Panc1 (cell line): ENCODE data around the gene DPYD. TPM values are rescaled to one million over a fixed set of nuclear protein-coding genes. Genes with fewer than 3 reads are reported as not detected.

Experiments
- ATAC-seq: fragments of 200-7000 bp; cut with Tn5 transposase; 2 replicates; pipeline ENCODE4 v1.9.1; 2020; ENCODE audit warnings: mild to moderate bottlenecking, moderate library complexity
- BruUV-seq: library from RNA; stranded (reverse); fragments of 400-500 nt; replicated peaks from 2 replicates; lab custom pipeline; 2021; lab: Mats Ljungman, UMichigan
- CTCF ChIA-PET: fragments of 300-600 bp; sonication (Branson Sonifier 250); formaldehyde crosslinking; loops from one replicate; lab custom pipeline; 2022; ENCODE audit warnings: antibody characterized with exemption; lab: Charles Lee
- POLR2A ChIA-PET: fragments of 300-600 bp; sonication (Branson Sonifier 250); formaldehyde crosslinking; loops from one replicate; lab custom pipeline; 2022; ENCODE audit warnings: antibody characterized with exemption; lab: Charles Lee
- DNase-seq: peaks from one replicate; pipeline ENCODE4 v3.0.0-alpha.2; 2010; ENCODE audit warnings: low read depth, low spot score
- H3K27ac ChIP-seq: 2 replicates; pipeline ENCODE4 v1.5.1; 2011; ENCODE audit warnings: mild to moderate bottlenecking, low read length, inconsistent platforms
- H3K27me3 ChIP-seq: fragments of 200-500 bp; sonication (Bioruptor generic); 2 replicates; pipeline ENCODE4 v1.6.0; 2014; ENCODE audit warnings: low read length, inconsistent platforms; ENCODE audit not compliant: control insufficient read depth, insufficient read depth
- H3K36me3 ChIP-seq: fragments of 200-500 bp; sonication (Bioruptor generic); 2 replicates; pipeline ENCODE4 v1.5.1; 2014; ENCODE audit warnings: inconsistent platforms, mild to moderate bottlenecking, low read length, moderate library complexity; ENCODE audit not compliant: control insufficient read depth, insufficient read depth
- H3K4me1 ChIP-seq: 2 replicates; pipeline ENCODE4 v1.5.1; 2011; ENCODE audit warnings: inconsistent platforms, mild to moderate bottlenecking, low read length, moderate library complexity; ENCODE audit not compliant: control insufficient read depth, insufficient read depth
- H3K4me3 ChIP-seq, 2 experiments: 2 replicates each; pipeline ENCODE4 v1.5.1; 2011 to 2012; ENCODE audit warnings: low read depth in 2 of 2, low read length in 2 of 2, mild to moderate bottlenecking in 2 of 2, inconsistent platforms in 1 of 2, moderate library complexity in 1 of 2
- H3K9me3 ChIP-seq: fragments of 200-500 bp; sonication (Bioruptor generic); 2 replicates; pipeline ENCODE4 v1.5.1; 2014; ENCODE audit warnings: low read depth, mild to moderate bottlenecking, inconsistent platforms, low read length, moderate library complexity; ENCODE audit not compliant: control insufficient read depth, insufficient read depth
- CTCF ChIP-seq: fragments of 450-650 bp; IDR thresholded peaks from 2 replicates; pipeline ENCODE4 v1.5.1; 2017; ENCODE audit warnings: mild to moderate bottlenecking
- POLR2AphosphoS5 ChIP-seq: IDR thresholded peaks from 2 replicates; pipeline ENCODE4 v1.6.1; 2012; ENCODE audit warnings: mild to moderate bottlenecking, low read depth, low read length, moderate library complexity
- REST ChIP-seq, 2 experiments: IDR thresholded peaks; 2 replicates each; pipeline ENCODE4 v1.6.1; 2011 to 2012; ENCODE audit warnings: low read depth in 2 of 2, control low read depth in 1 of 2, low read length in 1 of 2, mild to moderate bottlenecking in 1 of 2, moderate library complexity in 1 of 2; ENCODE audit not compliant: insufficient read depth in 1 of 2
- SIN3A ChIP-seq: IDR thresholded peaks from 2 replicates; pipeline ENCODE4 v1.6.1; 2012; ENCODE audit warnings: low read depth, mild to moderate bottlenecking, low read length, moderate library complexity, borderline replicate concordance; ENCODE audit not compliant: insufficient read depth
- TCF7L2 ChIP-seq: IDR thresholded peaks from 2 replicates; pipeline ENCODE4 v1.6.1; 2011; ENCODE audit warnings: mild to moderate bottlenecking, low read depth, low read length, inconsistent platforms
- in situ Hi-C: cut with HindIII; loops from 2 replicates; pipeline ENCODE4 v1.10.0; 2016; ENCODE audit warnings: low sequenced_read_pairs, low pct_unique_long_range_greater_than_20kb
- intact Hi-C: fragments of 100-400 bp; cut with micrococcal nuclease; formaldehyde crosslinking; loops from one replicate; pipeline ENCODE4 v1.10.0; 2022; ENCODE audit not compliant: unreplicated experiment
- total RNA-seq: library from RNA; stranded (reverse); gene quantifications from one replicate; pipeline ENCODE4 v1.2.1, GENCODE V29; 2021; ENCODE audit not compliant: unreplicated experiment

Gene DPYD
- total RNA-seq, 1 experiment from 2014 or later = 2.0 TPM

GRCh38 chr1:97738270-97738669 lies 182.6 kb downstream of the DPYD start:
- no TSS peak for BruUV-seq
- CTCF ChIA-PET = no interaction called here
- Histone ChIP-seq H3K4me3 (no peak overlapping the region), H3K36me3 (no peaks in the 10 kb centered on the region), H3K9me3 (no peaks in the 10 kb centered on the region), H3K27ac (no peak overlapping the region), H3K4me1 (no peaks in the 10 kb centered on the region), H3K27me3 (no peaks in the 10 kb centered on the region)
- POLR2A ChIA-PET = no interaction called here
- TF ChIP-seq SIN3A (no peak), REST (IDR thresholded peaks at IDR 0.05; ENCODE audit: insufficient read depth in 1 of 2, low read depth in 2 of 2, low read length in 1 of 2) (no peak), POLR2AphosphoS5 (no peak), TCF7L2 (no peak), CTCF (no peak)
- DNase-seq (no peak), ATAC-seq (no peak)
- intact Hi-C loops (no loop called here), in situ Hi-C loops (no loop called here)

- Histone ChIP-seq H3K27ac (no peak overlapping the region), H3K9me3 (no peaks in the 10 kb centered on the region)
- CTCF ChIA-PET = no interaction called here
These were observed 190.6 kb downstream of the DPYD start for GRCh38 chr1:97730271-97730670.

More at GRCh38 chr1:97730271-97730670, 190.6 kb downstream of the DPYD start:
- in situ Hi-C loops = no loop called here
- no peak for DNase-seq
- intact Hi-C loops = no loop called here
- BruUV-seq = no TSS peak
- POLR2A ChIA-PET = no interaction called here
- Histone ChIP-seq H3K4me3 (no peak overlapping the region), H3K27me3 (no peaks in the 10 kb centered on the region), H3K4me1 (no peaks in the 10 kb centered on the region), H3K36me3 (no peaks in the 10 kb centered on the region)
- TF ChIP-seq TCF7L2 = no peak
- TF ChIP-seq REST (IDR thresholded peaks at IDR 0.05; ENCODE audit: insufficient read depth in 1 of 2, low read depth in 2 of 2, low read length in 1 of 2) = no peak
- TF ChIP-seq POLR2AphosphoS5 = no peak
- TF ChIP-seq CTCF = no peak
- no peak for TF ChIP-seq SIN3A
- ATAC-seq = no peak
